Endothelial cell of umbilical vein (primary cell): ENCODE measurements around the gene PRKCB.

Source experiments
- MYC ChIP-seq: IDR thresholded peaks from one replicate; pipeline ENCODE4 v1.6.1; 2011; ENCODE audit warnings: mild to moderate bottlenecking, low read depth, low read length
- POLR2A ChIP-seq: IDR thresholded peaks from 2 replicates; pipeline ENCODE4 v1.6.1; 2012; ENCODE audit warnings: low read depth, mild to moderate bottlenecking, control low read depth, low read length
- POLR2AphosphoS5 ChIP-seq: IDR thresholded peaks from 2 replicates; pipeline ENCODE4 v1.6.1; 2012; ENCODE audit warnings: low read depth, mild to moderate bottlenecking, control low read depth, low read length, moderate library complexity; ENCODE audit not compliant: insufficient read depth
- TF ChIP-seq, protein P1 (sequence below), 2 donors: IDR thresholded peaks; 1 replicate in 1 of 2; 2 replicates in 1 of 2; pipeline ENCODE4 v1.5.1; 2011; ENCODE audit warnings: low read length in 2 of 2, mild to moderate bottlenecking in 2 of 2, moderate library complexity in 2 of 2, control low read depth in 1 of 2, inconsistent platforms in 1 of 2, low read depth in 1 of 2; ENCODE audit not compliant: insufficient read depth in 1 of 2; ENCODE audit errors: extremely low read depth in 1 of 2

DNA sequence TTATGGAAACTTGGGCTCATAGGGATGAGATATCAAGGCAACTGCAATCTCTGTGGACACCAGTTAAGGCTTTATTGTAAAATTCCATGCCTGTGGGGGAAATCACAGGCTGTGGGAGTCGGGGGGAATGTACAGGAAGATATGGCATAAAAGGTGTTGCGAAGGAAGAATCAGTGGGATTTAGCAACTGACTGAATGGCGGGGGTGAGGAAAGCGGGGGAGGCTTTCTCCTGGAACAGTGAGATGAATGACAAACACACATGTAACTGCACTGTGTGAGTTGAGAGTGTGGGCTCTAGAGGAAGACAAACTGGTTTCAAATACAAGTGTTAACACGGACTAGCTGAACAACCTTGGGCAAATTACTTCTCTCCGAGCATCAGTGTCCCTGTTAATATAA lies 143.7 kb downstream of the PRKCB start:
- TF ChIP-seq POLR2AphosphoS5 (no peak), MYC (no peak), POLR2A (no peak)
- TF ChIP-seq, protein P1, sequence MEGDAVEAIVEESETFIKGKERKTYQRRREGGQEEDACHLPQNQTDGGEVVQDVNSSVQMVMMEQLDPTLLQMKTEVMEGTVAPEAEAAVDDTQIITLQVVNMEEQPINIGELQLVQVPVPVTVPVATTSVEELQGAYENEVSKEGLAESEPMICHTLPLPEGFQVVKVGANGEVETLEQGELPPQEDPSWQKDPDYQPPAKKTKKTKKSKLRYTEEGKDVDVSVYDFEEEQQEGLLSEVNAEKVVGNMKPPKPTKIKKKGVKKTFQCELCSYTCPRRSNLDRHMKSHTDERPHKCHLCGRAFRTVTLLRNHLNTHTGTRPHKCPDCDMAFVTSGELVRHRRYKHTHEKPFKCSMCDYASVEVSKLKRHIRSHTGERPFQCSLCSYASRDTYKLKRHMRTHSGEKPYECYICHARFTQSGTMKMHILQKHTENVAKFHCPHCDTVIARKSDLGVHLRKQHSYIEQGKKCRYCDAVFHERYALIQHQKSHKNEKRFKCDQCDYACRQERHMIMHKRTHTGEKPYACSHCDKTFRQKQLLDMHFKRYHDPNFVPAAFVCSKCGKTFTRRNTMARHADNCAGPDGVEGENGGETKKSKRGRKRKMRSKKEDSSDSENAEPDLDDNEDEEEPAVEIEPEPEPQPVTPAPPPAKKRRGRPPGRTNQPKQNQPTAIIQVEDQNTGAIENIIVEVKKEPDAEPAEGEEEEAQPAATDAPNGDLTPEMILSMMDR (IDR thresholded peaks at IDR 0.05; ENCODE audit: extremely low read depth in 1 of 2, insufficient read depth in 1 of 2, low read depth in 1 of 2, low read length in 2 of 2) = no peak
